Embryonic facial prominence (tissue), 1 donor: Measurements from ENCODE around the gene FILIP1L.

ENCODE experiments used
- DNase-seq: peaks from one replicate; pipeline ENCODE4 v3.0.0-alpha.2; 2016; ENCODE audit errors: extremely low spot score

FILIP1L gene

DNA sequence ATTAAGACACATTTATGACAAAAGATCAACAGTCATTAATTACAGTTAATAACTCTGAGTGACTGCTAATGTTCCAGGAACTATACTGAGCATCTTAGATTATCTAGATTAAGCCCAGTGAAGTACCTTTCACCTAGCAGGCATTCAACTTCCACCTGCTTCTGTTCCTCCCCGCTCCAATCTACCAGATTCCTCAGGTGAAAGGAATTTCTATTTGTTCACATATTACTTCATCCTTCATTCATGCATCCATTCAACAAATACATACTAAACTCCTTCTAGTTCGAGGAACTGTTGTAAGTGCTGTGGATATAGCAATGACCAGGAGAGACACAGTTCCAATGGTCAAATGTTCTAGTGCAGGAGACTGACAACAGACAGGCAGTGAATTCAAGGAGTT is 139.3 kb downstream of the FILIP1L start:
- no peak for DNase-seq

DNA sequence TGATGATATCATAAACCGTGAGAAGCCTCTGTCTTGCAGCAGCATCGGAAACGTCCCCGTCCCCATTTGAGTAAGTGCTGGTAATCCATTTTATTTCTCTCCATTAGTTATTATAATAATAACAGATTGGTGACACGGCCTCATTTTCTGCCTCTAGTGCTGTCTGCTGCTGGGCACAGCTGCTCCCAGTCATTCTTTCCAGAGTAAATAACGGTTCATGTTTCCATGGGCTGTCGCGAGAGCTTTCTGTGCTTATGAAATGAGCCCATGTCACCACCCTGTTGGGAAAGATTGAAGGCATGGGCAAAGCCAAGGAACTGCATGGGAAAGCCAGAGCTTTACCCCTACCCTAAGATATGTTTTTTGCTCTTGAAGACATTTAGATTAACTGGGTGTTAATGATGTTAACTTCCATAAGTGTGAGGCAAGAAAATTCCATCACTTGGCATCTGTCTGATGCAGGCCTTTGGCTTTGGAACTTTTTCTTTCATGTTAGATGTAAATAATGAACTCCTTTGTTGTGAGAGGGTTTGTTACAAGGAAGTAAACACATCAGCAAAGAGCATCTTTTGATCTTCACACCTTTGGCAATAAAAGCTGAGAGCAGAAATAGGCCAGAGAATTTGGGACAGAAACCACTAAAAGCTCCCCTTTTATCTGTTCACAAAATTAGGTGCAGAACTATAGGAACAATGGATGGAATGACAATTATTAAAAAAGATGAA is 141.8 kb downstream of the FILIP1L start:
- no peak for DNase-seq

DNA sequence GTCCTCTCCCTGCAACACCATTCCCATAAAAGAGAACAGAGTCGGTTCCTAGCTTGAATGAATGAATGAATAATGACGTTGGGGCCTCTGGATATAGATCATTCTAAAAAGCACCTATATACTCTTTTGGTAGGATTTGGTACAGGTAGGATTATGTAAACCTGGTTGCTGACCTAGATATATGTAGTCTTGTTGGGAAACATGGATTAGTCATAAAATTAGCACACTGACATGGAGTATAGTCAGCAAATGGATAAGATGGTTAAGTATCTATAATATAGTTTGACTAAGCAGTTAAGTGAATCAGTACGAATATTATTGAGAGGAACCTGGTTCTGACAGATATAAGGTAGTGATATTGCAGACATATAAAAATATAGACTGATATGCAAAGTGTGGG is 142.5 kb downstream of the FILIP1L start:
- DNase-seq, result no peak

DNA sequence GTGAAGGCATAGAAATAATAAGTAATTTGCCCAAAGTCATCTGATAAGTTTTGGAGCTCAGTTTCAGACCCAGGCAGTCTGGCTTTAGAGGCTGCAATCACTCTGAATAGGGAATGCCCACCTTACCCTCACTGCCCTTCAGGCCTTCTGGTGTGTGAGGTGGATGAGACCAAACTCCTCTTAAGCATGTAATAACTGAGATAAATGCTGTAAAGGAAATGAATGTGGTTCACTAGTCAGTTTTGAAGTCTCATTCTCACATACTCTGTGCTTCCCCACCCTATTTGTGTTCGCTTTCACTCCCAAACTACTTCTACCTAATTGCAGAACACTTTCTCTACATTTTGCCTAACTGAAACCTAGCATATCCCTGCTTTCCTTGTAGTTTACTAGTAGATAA is 144.1 kb downstream of the FILIP1L start:
- no peak for DNase-seq

DNA sequence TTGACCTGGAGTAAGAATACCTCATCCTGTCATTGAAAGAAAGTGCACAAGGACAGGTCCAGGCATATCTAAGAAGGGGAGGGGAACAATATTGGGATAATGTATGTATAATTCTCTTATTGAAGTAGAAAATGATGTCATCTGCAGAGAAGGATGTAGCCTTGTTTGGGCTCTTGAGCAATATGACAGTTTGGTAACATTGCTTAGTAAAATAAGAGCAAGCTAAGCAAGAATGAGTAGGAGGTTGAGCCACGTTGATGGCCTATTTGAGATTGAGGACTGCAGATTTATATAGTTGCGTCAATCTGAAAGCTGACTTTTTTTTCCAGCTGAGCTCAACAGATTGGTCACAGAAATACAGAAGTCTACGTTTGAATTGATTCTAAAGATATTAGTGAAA is 145.2 kb downstream of the FILIP1L start:
- no peak for DNase-seq

DNA sequence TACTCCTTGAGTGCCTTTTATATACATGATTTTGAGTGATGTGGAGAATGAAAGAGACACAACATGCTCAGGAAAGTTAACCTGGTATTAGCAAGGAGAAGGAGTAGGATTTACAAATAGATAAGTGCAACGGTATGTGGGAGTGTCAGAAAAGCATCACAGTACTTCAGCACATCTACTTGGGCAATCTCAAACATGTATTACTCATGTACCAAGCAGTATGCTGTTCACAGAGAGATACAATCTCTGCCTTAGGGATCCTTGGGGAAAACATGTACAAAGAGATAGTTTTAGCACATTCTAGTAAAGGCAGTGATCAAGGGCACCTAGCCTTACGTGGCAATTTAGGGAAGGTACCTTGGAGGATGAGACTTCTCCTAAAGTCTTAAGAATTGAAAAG is 146.5 kb downstream of the FILIP1L start:
- DNase-seq, result no peak

DNA sequence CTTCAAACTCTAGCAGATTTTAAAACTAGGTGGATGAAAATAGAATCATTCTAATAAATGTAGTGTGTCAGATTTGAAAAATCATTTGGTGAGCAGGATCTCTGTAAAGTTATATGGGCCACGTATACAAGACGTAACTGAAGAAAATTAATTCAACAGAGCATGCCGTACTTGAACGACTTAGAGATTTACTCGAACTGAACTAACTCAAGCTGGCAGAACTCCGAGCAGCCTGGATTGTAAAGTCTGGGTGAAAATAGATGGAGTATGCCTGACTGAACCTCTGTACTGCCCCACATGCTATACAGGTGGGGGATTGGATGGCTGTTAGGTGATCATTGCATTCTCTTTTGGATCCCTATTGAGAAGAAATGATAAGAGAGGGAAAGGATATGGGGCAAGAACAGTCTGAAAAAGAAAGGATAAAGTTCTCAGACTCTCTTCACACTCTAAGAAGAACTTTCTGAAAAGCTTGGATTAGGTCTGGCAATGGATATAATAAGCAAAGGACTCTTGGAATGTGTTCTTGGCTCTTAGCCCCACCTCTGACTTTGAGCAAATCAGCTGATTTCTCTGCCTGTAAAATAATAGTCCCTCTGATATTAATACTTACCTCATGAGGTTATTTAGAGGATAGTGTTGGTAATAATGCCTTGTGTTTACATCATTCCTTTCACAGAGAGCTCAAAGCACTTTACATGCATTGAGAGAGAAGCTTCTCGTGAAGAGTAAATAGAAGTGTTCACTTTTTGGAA is 147.5 kb downstream of the FILIP1L start:
- DNase-seq, result no peak

DNA sequence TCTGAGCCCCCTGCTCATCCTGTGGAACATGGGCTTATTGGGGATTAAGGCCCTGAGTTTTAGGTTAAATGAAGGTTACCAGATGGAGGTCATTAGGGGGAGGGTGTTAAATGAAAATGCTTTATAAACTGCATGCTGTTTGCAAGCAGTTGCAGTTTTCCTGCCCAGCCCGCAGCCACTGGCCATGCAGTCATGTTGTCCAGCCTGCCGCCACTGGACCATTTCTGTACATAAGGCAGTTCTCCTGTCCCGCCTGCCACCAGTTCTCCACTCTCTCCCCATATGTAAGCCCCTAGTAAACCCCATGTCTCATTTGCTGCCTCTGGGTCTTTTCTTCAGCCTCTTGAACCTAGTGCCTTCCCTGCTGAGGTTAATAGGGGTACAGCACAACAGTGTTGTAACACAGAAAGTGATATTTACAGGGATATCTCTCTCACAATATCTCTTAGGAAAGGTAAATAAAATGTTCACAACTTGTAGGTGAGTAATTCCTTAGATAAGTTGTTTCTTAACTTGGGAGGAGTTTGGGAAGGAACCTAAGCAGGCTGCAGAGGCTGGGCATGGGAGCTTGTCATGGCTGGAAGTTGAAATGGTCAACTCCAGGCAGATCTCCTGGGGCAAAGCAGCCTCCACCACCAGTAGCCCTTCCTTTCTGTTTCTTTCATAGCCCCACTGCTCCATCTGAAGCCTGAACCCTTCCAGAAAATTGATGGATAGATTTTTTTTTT is 148.5 kb downstream of the FILIP1L start:
- DNase-seq, result no peak

DNA sequence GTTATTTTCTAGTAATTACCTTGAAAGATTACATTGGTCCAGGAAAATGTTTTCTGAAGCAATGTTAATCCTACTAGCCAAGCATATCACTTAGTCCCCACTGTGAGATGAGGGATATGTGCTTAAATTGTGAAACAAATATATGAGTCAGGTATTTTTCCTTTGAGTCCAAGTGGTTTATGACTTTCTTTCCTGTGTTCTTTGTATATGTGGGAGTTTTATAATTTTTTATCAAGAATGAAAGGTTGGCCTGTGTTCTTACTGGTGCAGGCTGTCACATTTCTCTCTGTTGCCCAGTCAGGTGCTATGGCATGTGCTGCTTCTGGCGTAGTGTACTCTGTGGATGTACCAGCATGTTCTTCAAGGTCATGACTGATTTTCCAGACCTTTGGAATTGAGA is 149.2 kb downstream of the FILIP1L start:
- DNase-seq, result no peak

DNA sequence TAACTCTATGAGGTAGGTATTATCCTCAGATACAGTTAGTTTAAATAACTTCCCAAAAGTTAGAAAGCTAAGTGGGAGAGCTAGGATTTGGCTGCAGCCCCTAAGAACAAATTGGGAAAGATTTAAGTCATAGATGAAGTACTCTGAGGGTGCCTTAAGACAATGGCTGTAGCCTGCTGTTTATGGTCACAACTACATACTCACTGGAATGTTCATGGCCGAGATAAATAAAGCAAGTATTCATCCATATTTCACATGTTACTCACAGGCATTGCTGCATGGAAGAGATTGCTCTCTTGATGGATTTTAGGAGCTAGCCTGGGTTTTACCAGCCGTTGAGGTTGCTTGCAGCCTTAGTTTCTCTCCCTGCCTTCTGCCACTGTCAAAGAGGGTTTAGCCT is 151.6 kb downstream of the FILIP1L start:
- DNase-seq, result no peak

DNA sequence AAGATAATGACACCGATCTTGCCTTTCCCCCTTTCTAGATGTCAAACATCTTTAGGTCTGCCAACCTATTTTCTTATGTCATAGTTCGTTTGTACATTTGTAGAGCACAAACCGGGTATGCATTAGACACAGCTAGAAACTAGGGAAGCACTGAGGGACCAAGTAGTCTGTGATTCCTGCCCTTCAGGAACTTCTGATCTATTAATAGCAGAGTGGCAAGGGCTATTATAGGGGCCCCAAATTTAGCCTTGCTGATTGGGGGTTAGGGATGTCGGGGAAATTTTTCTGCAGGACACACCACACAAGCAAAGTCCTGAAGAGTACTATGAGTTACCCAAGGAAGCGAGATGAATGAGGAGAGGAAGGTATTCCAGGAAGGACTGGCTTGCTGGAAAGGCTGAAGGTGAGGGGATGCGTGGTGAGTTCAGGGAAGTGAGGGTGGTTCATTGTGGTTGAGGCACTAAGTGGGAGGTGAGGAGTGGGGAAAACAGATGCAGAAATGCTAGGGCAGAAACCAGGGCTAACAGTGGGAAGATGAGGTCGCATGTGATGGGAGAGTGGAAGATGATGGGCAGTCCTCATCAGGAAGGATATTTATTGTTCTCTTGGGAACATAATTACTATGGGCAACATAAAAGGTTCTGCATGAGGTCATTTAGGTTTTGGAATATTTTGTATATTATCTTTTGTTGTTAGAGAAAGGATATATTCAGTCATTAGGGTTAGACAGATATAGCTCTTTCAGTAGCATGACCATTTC is 152.4 kb downstream of the FILIP1L start:
- DNase-seq, result no peak

DNA sequence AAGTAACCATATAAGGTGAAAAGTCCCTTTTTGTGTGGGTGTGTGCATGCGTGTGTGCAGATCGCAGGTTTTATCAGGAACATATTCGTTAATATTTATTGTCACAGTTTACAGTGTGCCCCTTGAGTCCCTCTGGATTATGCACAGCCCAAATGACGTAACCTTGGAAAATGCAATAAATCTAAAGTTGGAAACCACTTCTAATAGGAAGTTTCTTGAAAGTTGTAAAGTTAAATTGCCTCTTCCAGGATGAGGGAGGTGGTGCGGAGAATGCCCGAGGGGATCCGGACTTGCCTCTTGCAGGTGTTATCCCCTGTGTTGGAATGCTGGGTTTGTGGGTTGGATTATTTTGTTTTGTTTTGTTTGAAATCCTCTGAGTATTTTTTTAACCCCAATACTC is 153.4 kb downstream of the FILIP1L start:
- DNase-seq, result no peak

DNA sequence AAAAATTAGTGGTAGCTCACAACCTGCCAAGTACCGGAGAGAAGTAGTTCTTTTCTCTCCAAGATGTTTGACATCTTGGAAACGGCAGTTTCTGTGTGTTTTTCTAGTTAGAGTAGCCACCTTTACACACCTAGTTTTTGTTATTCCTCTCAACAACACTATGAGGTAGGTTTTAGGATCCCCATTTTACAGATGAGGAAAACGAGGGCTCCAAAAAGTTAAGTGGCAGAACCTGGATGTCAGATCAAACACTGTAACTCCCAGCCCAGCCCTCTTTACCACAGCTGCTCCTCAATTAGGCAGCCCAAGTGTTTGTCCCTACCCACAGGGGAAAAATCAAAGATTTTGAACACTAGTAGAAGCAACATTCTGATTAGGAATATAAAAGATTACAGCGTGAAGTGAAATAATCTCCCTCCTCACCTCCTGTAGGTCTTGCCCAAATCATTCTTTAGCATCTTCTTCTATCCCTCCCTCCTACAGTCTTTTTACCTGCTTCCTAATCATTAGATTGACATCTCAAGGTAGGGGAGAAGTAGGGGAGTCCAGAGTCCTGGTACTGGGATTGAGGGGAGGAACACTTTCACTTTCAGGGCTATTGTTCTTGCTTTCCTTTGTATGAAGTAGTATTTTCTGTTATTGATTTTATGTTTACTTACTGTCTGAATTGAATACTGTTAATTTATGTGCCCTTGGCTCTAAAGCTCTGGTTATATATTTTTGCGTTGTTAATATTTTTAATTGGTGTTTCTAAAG is 154.0 kb downstream of the FILIP1L start:
- no peak for DNase-seq

DNA sequence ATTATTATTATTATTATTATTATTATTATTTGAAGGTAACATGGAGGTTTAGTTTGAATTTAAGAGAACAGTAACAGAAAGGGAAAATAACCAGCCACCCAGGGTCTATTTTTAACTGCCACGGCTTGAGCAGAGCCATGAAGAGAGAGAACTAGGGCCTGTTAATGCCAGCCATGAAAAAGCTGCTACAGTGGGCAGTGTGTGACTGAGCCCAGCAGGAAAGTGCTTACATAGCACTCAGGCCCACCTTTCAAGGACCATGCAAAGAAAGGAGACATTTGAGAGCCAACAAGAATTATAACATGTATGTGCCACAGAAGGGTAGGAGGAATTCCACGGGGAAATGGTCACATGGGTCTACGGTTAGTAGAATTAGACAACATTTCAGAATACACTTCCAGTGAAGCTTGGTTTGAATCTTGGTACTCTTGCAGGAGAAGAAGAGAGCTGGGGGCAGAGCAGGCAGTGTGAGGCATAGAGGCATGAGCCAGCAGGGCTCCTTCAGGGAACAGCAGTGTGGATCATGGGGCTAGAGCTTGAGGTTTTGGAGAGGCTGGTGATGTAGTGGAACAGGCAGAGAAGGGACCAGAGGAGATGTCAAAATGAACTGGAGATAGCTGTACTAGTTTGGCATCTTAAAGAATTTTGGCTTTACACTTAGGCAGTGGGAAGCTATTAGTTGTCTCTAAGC is 155.9 kb downstream of the FILIP1L start:
- no peak for DNase-seq

DNA sequence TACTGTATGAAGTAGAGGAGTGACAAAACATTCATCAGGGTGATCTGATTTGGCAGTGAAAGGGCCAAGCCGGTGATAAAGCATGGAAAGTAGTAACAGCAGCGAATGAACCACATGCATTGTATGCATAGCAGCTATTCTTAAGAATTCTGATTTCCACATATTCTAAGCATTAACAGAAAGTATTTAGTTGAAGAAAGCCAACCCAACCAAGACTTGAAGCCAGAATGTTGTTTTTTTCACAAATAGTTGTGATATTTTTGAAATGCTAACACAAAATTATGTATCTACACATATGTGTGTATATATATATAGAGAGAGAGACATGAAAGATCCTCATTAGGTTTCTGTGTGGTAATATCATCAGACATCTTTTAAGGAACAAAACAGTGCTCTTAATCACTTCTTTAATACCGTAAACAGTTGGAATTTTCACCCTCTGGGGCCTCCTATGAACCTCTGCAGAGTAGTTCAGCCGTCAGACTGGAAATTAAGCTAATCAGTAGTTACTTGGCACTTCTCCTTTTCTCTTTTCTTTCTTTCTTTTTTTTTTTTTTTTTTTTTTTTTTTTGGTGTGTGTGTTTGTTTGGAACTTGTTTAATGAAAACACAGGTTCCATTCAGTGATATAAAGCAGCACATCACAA is 157.0 kb downstream of the FILIP1L start:
- no peak for DNase-seq

DNA sequence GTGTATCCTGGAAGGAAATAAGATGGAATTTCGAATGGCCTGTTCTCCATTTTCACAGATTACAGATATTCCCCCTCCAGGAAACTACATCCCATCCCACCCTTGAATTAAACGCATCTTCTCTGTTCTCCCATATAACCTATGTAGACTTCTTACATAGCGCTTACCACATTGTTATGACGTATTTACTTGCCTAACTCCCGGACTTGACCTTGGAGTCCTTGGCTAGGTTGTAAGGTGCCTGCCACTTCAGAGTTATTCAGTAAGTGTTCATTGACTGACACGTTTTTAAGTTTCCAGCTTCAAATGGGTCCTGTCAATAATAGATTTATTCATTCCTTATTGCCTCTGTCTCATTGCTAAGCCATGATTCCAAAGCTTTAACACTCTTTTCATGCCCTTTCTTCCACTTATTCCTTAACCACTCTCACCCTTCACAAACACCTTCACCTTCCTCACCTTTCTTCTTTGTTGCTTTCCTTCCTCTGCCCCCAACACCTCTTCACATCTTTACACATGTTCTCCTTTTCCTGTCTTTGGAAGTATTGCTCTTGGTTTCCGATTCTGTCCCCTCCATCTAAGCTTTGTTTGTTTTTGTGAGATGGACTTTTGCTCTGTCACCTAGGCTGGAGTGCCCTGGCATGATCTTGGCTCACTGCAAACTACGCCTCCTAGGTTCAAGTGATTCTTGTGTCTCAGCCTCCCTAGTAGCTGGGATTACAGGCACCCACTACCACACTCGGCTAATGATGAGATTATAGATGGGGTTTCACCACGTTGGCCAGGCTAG is 158.3 kb downstream of the FILIP1L start:
- no peak for DNase-seq

DNA sequence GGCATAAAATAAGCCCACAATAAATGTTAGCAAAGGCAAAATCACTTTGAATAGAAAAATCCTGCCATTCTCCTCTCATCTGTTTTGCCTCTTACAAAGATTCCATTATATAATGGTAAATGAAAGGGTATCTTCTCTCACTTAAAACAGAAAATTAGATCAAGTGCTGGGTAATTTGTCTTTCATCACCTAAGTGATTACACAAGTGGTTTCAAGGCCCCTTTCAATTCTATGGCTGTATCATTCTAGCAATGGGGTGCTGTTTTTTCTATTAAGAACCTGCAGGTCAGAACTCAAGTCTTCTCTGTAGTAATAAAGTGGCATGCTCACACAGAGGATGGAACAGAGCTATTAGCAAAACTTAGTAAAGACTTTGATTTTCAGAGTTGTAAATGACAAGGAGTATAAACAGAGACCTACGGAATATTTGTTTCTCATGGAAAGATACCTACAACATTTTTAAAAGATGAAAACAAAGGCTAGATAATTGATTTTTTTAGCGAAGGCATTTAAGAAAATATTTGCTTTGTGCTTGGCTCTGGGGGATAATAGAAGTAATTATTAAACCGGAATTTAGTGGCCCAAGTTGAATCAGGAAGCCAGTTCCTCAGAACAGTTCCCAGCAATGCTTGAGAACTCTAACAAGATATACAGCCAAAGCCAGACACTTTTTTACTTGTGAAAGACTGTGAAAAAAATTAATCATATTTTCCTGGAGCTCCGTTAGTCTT is 159.2 kb downstream of the FILIP1L start:
- DNase-seq, result no peak

DNA sequence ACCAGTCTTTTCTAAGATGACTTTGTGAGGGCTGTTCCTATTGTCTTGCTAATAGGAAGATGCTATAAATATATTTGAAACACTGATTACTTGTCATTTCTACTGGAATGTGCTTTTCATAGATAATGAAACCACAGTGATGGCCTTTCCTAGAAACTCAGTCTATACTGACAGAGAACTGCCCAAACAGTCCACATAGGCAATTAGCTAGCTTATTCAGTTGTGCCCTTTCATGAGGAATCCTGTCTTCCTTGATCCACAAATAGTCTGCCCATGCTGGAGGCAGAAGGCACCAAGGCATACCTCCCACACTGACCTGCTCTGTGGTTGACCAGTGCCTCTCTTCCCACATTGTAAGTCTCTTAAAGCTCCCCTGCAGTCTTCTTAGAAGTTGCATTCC is 160.7 kb downstream of the FILIP1L start:
- no peak for DNase-seq

DNA sequence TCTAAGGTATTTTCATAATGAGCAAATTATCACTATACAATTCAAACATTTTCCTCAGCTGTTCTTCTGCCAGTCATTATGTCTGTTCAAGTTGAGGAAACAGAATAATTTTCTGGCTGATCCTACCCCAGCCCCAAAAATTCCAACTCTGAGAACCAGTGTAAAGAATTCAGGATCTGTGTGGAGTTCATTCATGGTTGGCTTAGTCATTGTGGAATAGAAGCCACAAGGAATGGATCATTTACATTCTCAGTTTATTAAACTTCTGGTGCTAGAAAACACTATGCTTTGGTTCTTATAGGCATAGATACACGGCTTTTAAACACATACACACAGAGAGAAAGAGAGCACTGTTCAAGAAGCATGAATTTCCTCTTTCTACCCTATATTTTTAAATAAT is 162.0 kb downstream of the FILIP1L start:
- DNase-seq, result no peak
